NB4 (cell line): ENCODE measurements around the gene CYP4F22.

Experiments used
- CTCF ChIP-seq: IDR thresholded peaks from one replicate; pipeline ENCODE4 v1.5.1; 2012; ENCODE audit warnings: low read depth, low read length
- MAX ChIP-seq: IDR thresholded peaks from 2 replicates; pipeline ENCODE4 v1.6.1; 2011; ENCODE audit warnings: low read depth, low read length
- POLR2A ChIP-seq: IDR thresholded peaks from 2 replicates; pipeline ENCODE4 v1.6.1; 2011; ENCODE audit warnings: mild to moderate bottlenecking; ENCODE audit not compliant: insufficient read length; ENCODE audit errors: extremely low read depth

- TF ChIP-seq CTCF (no peak), POLR2A (no peak), MAX (no peak)
Measured at GRCh38 chr19:15583346-15583745, 75.0 kb downstream of the CYP4F22 start.
